ENCODE data around the gene AGPAT2. TPM values are rescaled to one million over a fixed set of nuclear protein-coding genes. Genes with fewer than 3 reads are reported as not detected.

AGPAT2 gene
- total RNA-seq: 16.9 TPM

DNA sequence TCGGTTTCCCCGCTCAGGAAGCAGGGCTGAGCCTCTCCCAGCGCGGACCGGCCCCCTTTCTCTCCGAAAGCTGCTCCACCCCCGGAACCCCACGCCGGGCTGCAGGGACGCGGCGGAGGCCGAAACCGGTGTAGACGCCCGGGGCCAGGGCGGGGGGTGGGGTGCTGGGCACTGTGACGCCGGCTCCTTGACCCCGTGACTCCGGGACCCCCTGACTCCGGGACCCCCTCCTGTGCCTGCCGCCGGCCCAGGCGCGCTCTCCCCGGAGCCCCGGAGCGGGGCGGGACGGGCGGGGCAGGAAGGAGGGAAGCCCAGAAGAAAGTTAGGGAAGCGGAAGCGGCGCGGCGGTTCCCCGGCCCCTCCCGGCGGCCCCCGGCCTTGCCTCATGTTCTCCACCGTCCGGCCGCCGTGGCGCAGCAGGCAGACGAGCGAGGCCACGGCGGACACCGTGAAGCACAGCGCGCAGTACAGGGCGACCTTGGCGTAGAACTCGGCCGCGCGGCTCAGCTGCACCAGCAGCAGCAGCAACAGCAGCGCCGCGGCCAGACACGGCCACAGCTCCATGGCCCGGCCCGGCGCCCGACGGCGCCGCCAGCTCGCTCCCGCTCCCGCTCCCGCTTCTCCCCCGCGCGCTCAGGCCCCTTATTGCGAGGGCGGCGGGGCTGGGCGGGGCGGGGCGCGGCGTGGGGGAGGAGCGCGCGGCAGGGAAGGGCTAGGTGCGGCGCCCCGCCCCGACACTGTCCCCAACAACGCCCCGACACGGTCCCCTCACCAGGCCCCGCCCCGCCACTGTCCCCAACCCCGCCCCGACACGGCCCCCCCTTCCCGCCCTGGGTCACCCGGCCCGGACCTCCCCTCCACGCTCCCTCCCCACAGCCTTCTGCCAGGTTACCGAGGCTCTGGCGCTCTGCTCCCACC is at the start of gene AGPAT2:
TSS of gene AGPAT2 (minus strand) at position 664 of the 918 bp plus-strand sequence. CDS start at position 564, 100 bp downstream.

DNA sequence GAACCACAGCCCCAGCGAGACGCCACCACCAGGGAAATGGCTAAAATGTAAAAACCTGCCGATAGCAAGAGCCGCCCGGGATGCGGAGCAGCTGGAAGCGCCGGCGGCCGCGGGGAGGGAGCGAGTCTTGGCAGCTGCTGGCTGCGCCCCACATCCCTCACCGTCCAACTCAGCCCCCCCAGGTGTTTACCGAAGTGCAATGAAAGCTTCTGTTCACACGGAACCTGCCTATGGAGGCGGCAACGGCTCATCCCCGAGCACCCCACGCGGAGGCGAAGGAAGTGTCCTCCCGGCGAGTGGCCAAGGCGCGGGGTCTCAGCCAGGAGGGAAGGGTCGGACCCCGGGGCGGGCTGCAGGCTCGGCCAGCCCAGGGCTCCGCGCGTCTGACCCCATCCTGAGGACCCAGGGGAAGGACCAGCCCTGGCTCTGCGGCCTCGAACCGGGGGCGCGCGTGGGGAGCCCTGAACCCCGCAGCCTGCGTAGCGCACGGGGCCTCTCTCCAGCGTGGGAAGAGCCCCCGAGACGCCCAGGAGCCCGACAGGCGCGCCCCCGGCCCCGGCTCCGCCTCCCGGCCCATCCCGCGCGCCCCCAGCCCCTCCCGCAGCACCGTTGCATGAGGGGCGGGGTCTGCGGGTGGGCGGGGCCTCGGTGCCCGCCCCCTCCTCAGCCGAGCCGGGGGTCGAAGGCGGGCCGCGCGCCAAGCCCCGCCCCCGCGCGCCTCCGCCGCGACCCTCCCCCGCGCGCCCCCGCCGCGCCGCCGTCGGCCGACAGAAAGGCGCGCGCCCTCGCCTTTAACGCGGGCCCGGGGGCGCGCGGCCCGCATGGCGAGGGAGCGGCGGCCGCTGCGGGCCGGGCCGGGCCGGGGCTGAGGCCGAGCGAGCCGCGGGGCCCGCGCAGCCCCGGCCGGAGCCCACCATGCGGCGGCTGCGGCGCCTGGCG is 24.8 kb upstream of the AGPAT2 start, which contains the start of gene DIPK1B:
TSS of gene DIPK1B (plus strand) at position 822 of the 939 bp plus-strand sequence. CDS start at position 916, 94 bp downstream.

DNA sequence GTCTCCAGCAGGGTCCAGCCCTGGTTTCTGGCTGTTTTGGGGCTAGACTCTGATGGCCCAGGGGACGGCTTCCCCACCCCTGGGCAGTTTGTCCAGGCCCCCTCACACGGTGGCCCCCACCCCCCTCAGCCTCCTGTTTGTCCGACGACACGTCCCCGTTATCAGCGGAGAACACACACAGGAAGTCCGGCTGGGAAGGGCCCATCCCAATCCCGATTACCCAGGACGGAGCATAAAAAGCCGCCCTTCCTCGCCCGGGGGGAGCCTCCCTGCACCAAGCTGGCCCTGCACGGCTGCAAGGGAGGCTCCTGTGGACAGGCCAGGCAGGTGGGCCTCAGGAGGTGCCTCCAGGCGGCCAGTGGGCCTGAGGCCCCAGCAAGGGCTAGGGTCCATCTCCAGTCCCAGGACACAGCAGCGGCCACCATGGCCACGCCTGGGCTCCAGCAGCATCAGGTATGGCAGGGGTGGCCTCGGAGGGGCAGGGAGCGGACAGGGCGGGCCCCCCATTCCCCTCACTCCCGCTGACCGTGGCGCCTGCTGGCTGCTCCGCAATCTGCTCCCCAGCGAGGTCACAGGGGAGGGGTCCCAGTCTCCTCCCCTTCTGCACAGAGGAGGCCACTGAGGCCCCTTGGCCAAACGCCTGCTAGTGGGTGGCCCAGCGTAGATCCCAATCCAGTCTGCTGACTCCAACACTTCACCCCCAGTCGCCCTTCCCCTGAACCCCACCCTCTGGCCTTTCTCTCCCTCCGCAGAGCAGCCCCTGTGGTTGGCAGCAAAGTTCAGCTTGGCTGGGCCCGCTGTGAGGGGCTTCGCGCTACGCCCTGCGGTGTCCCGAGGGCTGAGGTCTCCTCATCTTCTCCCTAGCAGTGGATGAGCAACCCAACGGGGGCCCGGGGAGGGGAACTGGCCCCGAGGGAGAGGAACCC is 24.3 kb downstream of the AGPAT2 start, which contains the start of gene EGFL7:
TSS of gene EGFL7 (plus strand) at position 261 of the 926 bp plus-strand sequence. CDS start 5,367 bp downstream, outside the sequence.

Other genes with a start within 250 kb of the AGPAT2 start
- gene INPP5E, start 247.6 kb downstream of the AGPAT2 start, total RNA-seq: 11.9 TPM
- gene SEC16A, start 204.4 kb downstream of the AGPAT2 start, total RNA-seq: 53.3 TPM
- gene NOTCH1, start 141.4 kb downstream of the AGPAT2 start, total RNA-seq: 156 TPM
- gene EGFL7, start 24.5 kb downstream of the AGPAT2 start, total RNA-seq: 36.1 TPM
- 26.2 TPM for gene DIPK1B, start 25.1 kb upstream of the AGPAT2 start, total RNA-seq
- 1.4 TPM for gene LCN10, start 55.5 kb upstream of the AGPAT2 start, total RNA-seq
- not detected for gene LCN6, start 61.1 kb upstream of the AGPAT2 start, total RNA-seq
- gene LCN8, start 70.8 kb upstream of the AGPAT2 start, total RNA-seq: 0.38 TPM
- gene LCN15, start 77.1 kb upstream of the AGPAT2 start, total RNA-seq: not detected
- gene TMEM141, start 103.9 kb upstream of the AGPAT2 start, total RNA-seq: 31.1 TPM
- gene CCDC183, start 108.9 kb upstream of the AGPAT2 start, total RNA-seq: 2.0 TPM
- 38.6 TPM for gene RABL6, start 120.5 kb upstream of the AGPAT2 start, total RNA-seq
- 2.0 TPM for gene AJM1, start 155.0 kb upstream of the AGPAT2 start, total RNA-seq
- 55.5 TPM for gene PHPT1, start 162.0 kb upstream of the AGPAT2 start, total RNA-seq
- gene MAMDC4, start 164.9 kb upstream of the AGPAT2 start, total RNA-seq: 8.2 TPM
- gene EDF1, start 178.9 kb upstream of the AGPAT2 start, total RNA-seq: 222 TPM
- gene TRAF2, start 199.1 kb upstream of the AGPAT2 start, total RNA-seq: 15.9 TPM

Measured in camera-type eye (tissue), 1 donor.